GM21367 (cell line): Measurements from ENCODE around the gene TTC9B.

Experiments used
- ATAC-seq: cut with Tn5 transposase; IDR thresholded peaks from one replicate; pipeline ENCODE4 v1.9.1; 2021; ENCODE audit not compliant: unreplicated experiment

TTC9B gene

GRCh38 chr19:40217934-40218890 is at the start of gene TTC9B:
Gene TTC9B (minus strand): TSS chr19:40218384. CDS start chr19:40218381, 3 bp downstream.
- ATAC-seq, result no peak

- ATAC-seq, result no peak
Measured at GRCh38 chr19:40267601-40267997, 49.4 kb upstream of the TTC9B start.

- ATAC-seq, result no peak
Measured at GRCh38 chr19:40266912-40267600, 48.9 kb upstream of the TTC9B start.

GRCh38 chr19:40266119-40266518 is 47.9 kb upstream of the TTC9B start:
- ATAC-seq, result no peak

GRCh38 chr19:40265763-40266099 is 47.5 kb upstream of the TTC9B start:
- ATAC-seq, result no peak

GRCh38 chr19:40265055-40265762 is 47.0 kb upstream of the TTC9B start:
- ATAC-seq, result no peak

- ATAC-seq, result no peak
Measured at GRCh38 chr19:40264314-40265054, 46.3 kb upstream of the TTC9B start.

GRCh38 chr19:40263440-40264313 is 45.5 kb upstream of the TTC9B start:
- ATAC-seq, result no peak

GRCh38 chr19:40262422-40262821 is 44.2 kb upstream of the TTC9B start:
- no peak for ATAC-seq

GRCh38 chr19:40261631-40262030 is 43.4 kb upstream of the TTC9B start:
- ATAC-seq, result no peak

GRCh38 chr19:40257096-40257517 is 38.9 kb upstream of the TTC9B start:
- ATAC-seq, result no peak

GRCh38 chr19:40256512-40256911 is 38.3 kb upstream of the TTC9B start:
- no peak for ATAC-seq

- ATAC-seq, result no peak
Measured at GRCh38 chr19:40255619-40256166, 37.5 kb upstream of the TTC9B start.

- no peak for ATAC-seq
Measured at GRCh38 chr19:40254714-40255418, 36.7 kb upstream of the TTC9B start.

GRCh38 chr19:40253611-40254092 is 35.5 kb upstream of the TTC9B start:
- no peak for ATAC-seq

- ATAC-seq, result no peak
Measured at GRCh38 chr19:40252395-40252794, 34.2 kb upstream of the TTC9B start.

- no peak for ATAC-seq
Measured at GRCh38 chr19:40251991-40252390, 33.8 kb upstream of the TTC9B start.

GRCh38 chr19:40251244-40251643 is 33.1 kb upstream of the TTC9B start:
- ATAC-seq, result no peak

GRCh38 chr19:40249781-40250180 is 31.6 kb upstream of the TTC9B start:
- ATAC-seq, result no peak
